Measurements from ENCODE around the gene GPR137. TPM values are rescaled to one million over a fixed set of nuclear protein-coding genes. Genes with fewer than 3 reads are reported as not detected.

GPR137 gene
- total and polyA plus RNA-seq, 9 of the 15 experiments (the other 6 are each of a cell fraction or from before 2014, with no cell fraction given): 0.32 to 26.7 (median 10.7) TPM

- TF ChIP-seq KAT7 (CRISPR knock-in tag; IDR thresholded peaks at IDR 0.05; ENCODE audit: borderline replicate concordance) (no peak), PTRF (tag; IDR thresholded peaks at IDR 0.05) (no peak), EGR1 (conservative IDR thresholded peaks at IDR 0.05) (peak; percentile 26; the same call in 1 of the 2 replicates), EZH2 (IDR thresholded peaks at IDR 0.05; ENCODE audit: borderline replicate concordance, low read depth, low read length) (no peak), PHTF2 (CRISPR knock-in tag; IDR thresholded peaks at IDR 0.05) (no peak), PCBP1 (IDR thresholded peaks at IDR 0.05; ENCODE audit: low read depth, low read length, poor library complexity, severe bottlenecking) (no peak), MYBL2 (IDR thresholded peaks at IDR 0.05; ENCODE audit: low read depth) (no peak), MYBL2 (CRISPR knock-in tag; IDR thresholded peaks at IDR 0.05; ENCODE audit: borderline replicate concordance) (no peak), ZNF398 (CRISPR knock-in tag; IDR thresholded peaks at IDR 0.05) (no peak), NRF1 (conservative IDR thresholded peaks at IDR 0.05 in 1 of 2, IDR thresholded peaks at IDR 0.05 in 1 of 2) (no peak), NR2C1 (IDR thresholded peaks at IDR 0.05) (peak; percentile 20; the same call in 1 of the 2 replicates), NR2C1 (tag; IDR thresholded peaks at IDR 0.05) (no peak), ARID4B (CRISPR knock-in tag; IDR thresholded peaks at IDR 0.05) (no peak), PKNOX1 (IDR thresholded peaks at IDR 0.05) (peak; percentile 9; the same call in 1 of the 2 replicates), UBTF (IDR thresholded peaks at IDR 0.05; ENCODE audit: borderline replicate concordance in 1 of 2, low read depth in 2 of 2, low read length in 2 of 2) (no peak), HES1 (IDR thresholded peaks at IDR 0.05; ENCODE audit: low read depth) (no peak)
These were observed 17.7 kb downstream of the GPR137 start (continued) for GRCh38 chr11:64303109-64304031.
